OCI-LY3 (cell line): ENCODE measurements around the gene TMEM255B.

ENCODE experiments used
- H2AFZ ChIP-seq: fragments of 200-600, 300-600 bp; shearing (Covaris generic); 2 replicates; pipeline ENCODE4 v1.6.0; 2014; ENCODE audit warnings: antibody characterized with exemption, low read depth, low read length
- H3K27ac ChIP-seq: fragments of 200-600, 300-600 bp; sonication (generic); 2 replicates; pipeline ENCODE4 v1.5.1; 2014; ENCODE audit warnings: mild to moderate bottlenecking, low read length, moderate library complexity, mixed read lengths
- H3K27me3 ChIP-seq: fragments of 200-600, 300-600 bp; sonication (generic); 2 replicates; pipeline ENCODE4 v1.6.1; 2014; ENCODE audit warnings: low read depth, low read length, mixed read lengths
- H3K36me3 ChIP-seq: fragments of 200-600, 300-600 bp; sonication (generic); replicated peaks from 2 replicates; pipeline ENCODE3; 2014; ENCODE audit warnings: low read depth, low read length, mixed read lengths
- H3K4me1 ChIP-seq: fragments of 300-600, 200-600 bp; sonication (generic); 2 replicates; pipeline ENCODE4 v1.6.1; 2014; ENCODE audit warnings: low read length, mixed read lengths
- H3K4me2 ChIP-seq: fragments of 200-600, 300-600 bp; sonication (generic); 2 replicates; pipeline ENCODE4 v1.6.1; 2014; ENCODE audit warnings: low read length, mixed read lengths
- H3K4me3 ChIP-seq: fragments of 300-600, 200-600 bp; sonication (generic); 2 replicates; pipeline ENCODE4 v1.5.1; 2014; ENCODE audit warnings: antibody characterized with exemption, mild to moderate bottlenecking, low read length, moderate library complexity
- H3K79me2 ChIP-seq: fragments of 300-600, 200-600 bp; shearing (Covaris generic); 2 replicates; pipeline ENCODE4 v1.6.1; 2014; ENCODE audit warnings: mild to moderate bottlenecking, low read length, mixed read lengths
- H3K9ac ChIP-seq: fragments of 300-600, 200-600 bp; shearing (Covaris generic); 2 replicates; pipeline ENCODE4 v1.6.0; 2014; ENCODE audit warnings: mild to moderate bottlenecking, low read length, moderate library complexity
- H3K9me3 ChIP-seq: fragments of 200-600, 300-600 bp; shearing (Covaris generic); 2 replicates; pipeline ENCODE4 v1.6.1; 2014; ENCODE audit warnings: low read length, mixed read lengths; ENCODE audit not compliant: insufficient read depth
- H4K20me1 ChIP-seq: fragments of 200-600, 300-600 bp; sonication (generic); 2 replicates; pipeline ENCODE4 v1.6.1; 2016; ENCODE audit warnings: low read length, mixed read lengths; ENCODE audit not compliant: insufficient read depth
- EZH2phosphoT487 ChIP-seq: fragments of 200-600 bp; shearing (Covaris generic); IDR thresholded peaks from 2 replicates; pipeline ENCODE4 v1.6.1; 2018; ENCODE audit warnings: antibody characterized with exemption, mixed run types, low read depth
- TF ChIP-seq, protein P1 (sequence below): fragments of 200-600, 300-600 bp; sonication (generic); IDR thresholded peaks from 2 replicates; pipeline ENCODE4 v1.5.1; 2014; ENCODE audit warnings: antibody characterized with exemption, low read length, low read depth

The TMEM255B gene

DNA sequence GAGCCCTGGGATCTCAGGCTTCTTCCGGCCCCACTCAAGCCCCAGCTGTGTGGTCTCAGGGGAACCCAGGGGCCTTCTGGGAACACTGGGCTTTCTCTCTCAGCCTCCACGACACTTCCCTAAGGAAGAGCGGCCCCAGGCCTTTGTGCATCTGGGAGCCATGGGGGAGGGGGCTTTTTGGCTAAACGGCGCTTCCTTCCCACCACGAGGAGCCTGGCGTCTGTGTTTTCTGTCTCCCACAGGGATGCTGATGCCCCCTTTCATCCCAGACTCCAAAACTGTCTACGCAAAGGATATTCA lies 24.2 kb upstream of the TMEM255B start:
- Histone ChIP-seq H3K4me1 (no peaks in the 10 kb centered on the region), H2AFZ (no peak overlapping the region), H3K36me3 (no peaks in the 10 kb centered on the region), H3K27ac (no peak overlapping the region), H4K20me1 (no peaks in the 10 kb centered on the region), H3K9me3 (peaks cover 2% of the 10 kb centered on the region; the same call in 1 of the 2 replicates), H3K27me3 (no peaks in the 10 kb centered on the region), H3K9ac (no peak overlapping the region), H3K4me3 (no peak overlapping the region), H3K79me2 (no peaks in the 10 kb centered on the region), H3K4me2 (no peak overlapping the region)
- TF ChIP-seq, protein P1, sequence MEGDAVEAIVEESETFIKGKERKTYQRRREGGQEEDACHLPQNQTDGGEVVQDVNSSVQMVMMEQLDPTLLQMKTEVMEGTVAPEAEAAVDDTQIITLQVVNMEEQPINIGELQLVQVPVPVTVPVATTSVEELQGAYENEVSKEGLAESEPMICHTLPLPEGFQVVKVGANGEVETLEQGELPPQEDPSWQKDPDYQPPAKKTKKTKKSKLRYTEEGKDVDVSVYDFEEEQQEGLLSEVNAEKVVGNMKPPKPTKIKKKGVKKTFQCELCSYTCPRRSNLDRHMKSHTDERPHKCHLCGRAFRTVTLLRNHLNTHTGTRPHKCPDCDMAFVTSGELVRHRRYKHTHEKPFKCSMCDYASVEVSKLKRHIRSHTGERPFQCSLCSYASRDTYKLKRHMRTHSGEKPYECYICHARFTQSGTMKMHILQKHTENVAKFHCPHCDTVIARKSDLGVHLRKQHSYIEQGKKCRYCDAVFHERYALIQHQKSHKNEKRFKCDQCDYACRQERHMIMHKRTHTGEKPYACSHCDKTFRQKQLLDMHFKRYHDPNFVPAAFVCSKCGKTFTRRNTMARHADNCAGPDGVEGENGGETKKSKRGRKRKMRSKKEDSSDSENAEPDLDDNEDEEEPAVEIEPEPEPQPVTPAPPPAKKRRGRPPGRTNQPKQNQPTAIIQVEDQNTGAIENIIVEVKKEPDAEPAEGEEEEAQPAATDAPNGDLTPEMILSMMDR: no peak
- no peak for TF ChIP-seq EZH2phosphoT487

DNA sequence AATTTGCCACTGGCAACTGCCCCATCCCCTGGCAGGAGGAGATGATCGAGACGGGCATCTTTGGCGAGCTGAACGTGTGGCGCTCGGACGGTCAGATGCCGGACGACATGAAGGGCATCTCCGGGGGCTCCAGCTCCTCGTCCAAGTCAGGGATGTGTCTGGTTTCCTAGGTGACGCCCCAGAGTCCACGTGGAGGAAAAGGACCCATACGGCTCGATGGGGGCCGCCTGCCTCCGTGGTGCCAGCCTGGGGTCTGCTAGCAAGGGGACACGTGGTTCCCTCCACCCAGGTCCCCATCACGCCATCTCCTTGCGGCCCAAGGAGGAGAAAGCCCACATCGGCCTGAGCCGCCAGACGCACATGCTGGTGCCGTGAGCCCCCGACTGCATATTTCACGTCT lies 23.8 kb upstream of the TMEM255B start:
- Histone ChIP-seq H3K79me2 (no peaks in the 10 kb centered on the region), H3K9me3 (peaks cover 2% of the 10 kb centered on the region; the same call in 1 of the 2 replicates), H3K36me3 (no peaks in the 10 kb centered on the region), H3K27me3 (no peaks in the 10 kb centered on the region), H3K4me3 (no peak overlapping the region), H3K27ac (no peak overlapping the region), H3K9ac (no peak overlapping the region), H2AFZ (no peak overlapping the region), H4K20me1 (no peaks in the 10 kb centered on the region), H3K4me2 (no peak overlapping the region), H3K4me1 (no peaks in the 10 kb centered on the region)
- TF ChIP-seq, protein P1: no peak
- no peak for TF ChIP-seq EZH2phosphoT487

DNA sequence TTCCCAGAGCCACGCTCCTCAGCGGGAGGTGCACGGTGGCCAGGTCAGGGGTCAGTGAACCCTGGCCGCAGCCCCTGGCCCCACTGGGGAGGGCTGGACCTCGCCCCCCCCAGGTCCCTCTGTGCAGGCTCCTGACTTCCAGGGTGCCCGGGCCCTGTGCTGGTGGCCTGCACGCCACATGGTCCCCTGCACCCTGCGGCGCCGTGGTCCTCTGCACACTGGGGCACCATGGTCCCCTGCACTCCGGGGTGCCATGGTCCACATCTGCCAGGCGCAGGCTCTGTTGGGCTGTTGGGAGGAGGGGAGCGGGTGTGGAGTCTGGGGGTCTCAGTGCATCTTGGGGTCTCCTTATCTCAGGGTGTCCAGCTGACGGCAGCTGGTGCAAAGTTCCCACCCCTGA lies 23.3 kb upstream of the TMEM255B start:
- Histone ChIP-seq H4K20me1 (no peaks in the 10 kb centered on the region), H2AFZ (no peak overlapping the region), H3K27me3 (no peaks in the 10 kb centered on the region), H3K9me3 (peaks cover 2% of the 10 kb centered on the region; the same call in 1 of the 2 replicates), H3K9ac (no peak overlapping the region), H3K27ac (no peak overlapping the region), H3K36me3 (no peaks in the 10 kb centered on the region), H3K4me1 (no peaks in the 10 kb centered on the region), H3K4me3 (no peak overlapping the region), H3K4me2 (no peak overlapping the region), H3K79me2 (no peaks in the 10 kb centered on the region)
- no peak for TF ChIP-seq EZH2phosphoT487
- TF ChIP-seq, protein P1: no peak

DNA sequence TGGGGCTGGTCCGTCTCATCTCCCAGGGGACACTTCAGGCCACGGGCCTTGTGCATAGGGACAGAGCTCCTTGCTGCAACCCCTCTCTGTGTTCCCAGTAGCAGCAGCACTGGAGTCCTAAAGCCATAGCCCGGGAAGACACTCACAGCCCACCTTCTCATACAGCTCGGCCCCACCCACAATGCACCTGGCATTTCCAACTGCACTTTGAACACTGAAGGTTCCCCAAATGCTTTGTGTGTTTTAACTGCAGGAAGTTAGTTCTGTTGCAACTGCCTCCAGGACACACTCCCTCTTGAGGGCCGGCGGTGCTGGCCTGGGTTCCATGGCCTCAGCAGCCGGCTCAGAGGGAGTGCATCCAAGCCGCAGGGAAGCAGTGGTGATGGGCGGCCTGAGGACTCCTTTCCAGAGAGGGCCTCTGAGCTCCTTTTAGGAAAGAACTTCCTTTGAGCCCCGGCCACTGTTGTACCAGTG lies 22.7 kb upstream of the TMEM255B start:
- Histone ChIP-seq H4K20me1 (no peaks in the 10 kb centered on the region), H3K79me2 (no peaks in the 10 kb centered on the region), H3K4me3 (no peak overlapping the region), H2AFZ (no peak overlapping the region), H3K4me1 (no peaks in the 10 kb centered on the region), H3K9me3 (peaks cover 2% of the 10 kb centered on the region; the same call in 1 of the 2 replicates), H3K27me3 (no peaks in the 10 kb centered on the region), H3K4me2 (no peak overlapping the region), H3K27ac (no peak overlapping the region), H3K36me3 (no peaks in the 10 kb centered on the region), H3K9ac (no peak overlapping the region)
- TF ChIP-seq, protein P1: no peak
- TF ChIP-seq EZH2phosphoT487: no peak
